Retina (tissue), 1 donor: ENCODE results near the gene LVRN.

Experiments used
- DNase-seq: peaks from one replicate; pipeline ENCODE4 v3.0.0-alpha.2; 2016

LVRN gene

GRCh38 chr5:115962565-115963402 is 509 bp downstream of the LVRN start:
- DNase-seq = peak; percentile 89

- DNase-seq = peak; percentile 48
Observed at GRCh38 chr5:115963566-115963965, 1.3 kb downstream of the LVRN start.

- no peak for DNase-seq
Observed at GRCh38 chr5:115968770-115969169, 6.5 kb downstream of the LVRN start.

- no peak for DNase-seq
Observed at GRCh38 chr5:115977096-115977495, 14.8 kb downstream of the LVRN start.

- DNase-seq = no peak
Observed at GRCh38 chr5:115977988-115978387, 15.7 kb downstream of the LVRN start.

GRCh38 chr5:115978779-115979178 is 16.5 kb downstream of the LVRN start:
- no peak for DNase-seq

- no peak for DNase-seq
Observed at GRCh38 chr5:115979201-115980041, 17.1 kb downstream of the LVRN start.

- no peak for DNase-seq
Observed at GRCh38 chr5:115983519-115983918, 21.2 kb downstream of the LVRN start.

- no peak for DNase-seq
Observed at GRCh38 chr5:115985802-115986757, 23.8 kb downstream of the LVRN start.

GRCh38 chr5:115988002-115988401 is 25.7 kb downstream of the LVRN start:
- no peak for DNase-seq

GRCh38 chr5:115992848-115993350 is 30.6 kb downstream of the LVRN start:
- DNase-seq = no peak

GRCh38 chr5:115995351-115995750 is 33.1 kb downstream of the LVRN start:
- no peak for DNase-seq

GRCh38 chr5:116002116-116002906 is 40.0 kb downstream of the LVRN start:
- DNase-seq = no peak

GRCh38 chr5:116004248-116004647 is 42.0 kb downstream of the LVRN start:
- no peak for DNase-seq

GRCh38 chr5:116009806-116010205 is 47.5 kb downstream of the LVRN start:
- DNase-seq = no peak

GRCh38 chr5:116011046-116011445 is 48.8 kb downstream of the LVRN start:
- DNase-seq = no peak

- no peak for DNase-seq
Observed at GRCh38 chr5:116013207-116013785, 51.0 kb downstream of the LVRN start.

GRCh38 chr5:116013936-116014335 is 51.7 kb downstream of the LVRN start:
- DNase-seq = no peak

GRCh38 chr5:116023619-116024018 is 61.3 kb downstream of the LVRN start:
- no peak for DNase-seq

GRCh38 chr5:116025866-116026265 is 63.6 kb downstream of the LVRN start:
- no peak for DNase-seq

- no peak for DNase-seq
Observed at GRCh38 chr5:116032094-116032517, 69.8 kb downstream of the LVRN start, which contains the start of gene ARL14EPL. ARL14EPL (plus strand) TSS chr5:116032472; CDS start chr5:116051466, 18,994 bp downstream.
